Activated T-cell treated with anti-CD3 and anti-CD28 coated beads, Interleukin-2, amount 50 U/mL, for 48 hours (primary cell): ENCODE data around the gene NOL7.

Experiments used
- DNase-seq, 2 experiments: peaks; one replicate each; pipeline ENCODE4 v3.0.0-alpha.2; 2020

The NOL7 gene

GRCh38 chr6:13660273-13660672 is 45.1 kb downstream of the NOL7 start:
- DNase-seq: no peak

- DNase-seq: no peak
Measured at GRCh38 chr6:13660893-13661292, 45.8 kb downstream of the NOL7 start.

- no peak for DNase-seq
Measured at GRCh38 chr6:13661647-13662046, 46.5 kb downstream of the NOL7 start.

GRCh38 chr6:13662651-13663334 is 47.7 kb downstream of the NOL7 start:
- no peak for DNase-seq

- no peak for DNase-seq
Measured at GRCh38 chr6:13663986-13664385, 48.9 kb downstream of the NOL7 start.

GRCh38 chr6:13664703-13665352 is 49.7 kb downstream of the NOL7 start:
- DNase-seq: no peak

GRCh38 chr6:13666194-13667105 is 51.3 kb downstream of the NOL7 start:
- DNase-seq: no peak

- DNase-seq: no peak
Measured at GRCh38 chr6:13667655-13668054, 52.5 kb downstream of the NOL7 start.

GRCh38 chr6:13668291-13668928 is 53.3 kb downstream of the NOL7 start:
- no peak for DNase-seq

GRCh38 chr6:13669476-13669875 is 54.3 kb downstream of the NOL7 start:
- DNase-seq: no peak
